GM23338 (cell line): ENCODE data around the gene RYR2.

Experiments
- CREB1 ChIP-seq: fragments of 250-450 bp; sonication (Bioruptor Pico); IDR thresholded peaks from 2 replicates; pipeline ENCODE4 v1.5.0; 2020; ENCODE audit warnings: low read depth, mild to moderate bottlenecking, moderate library complexity
- EZH2 ChIP-seq: fragments of 200-600 bp; sonication (generic); IDR thresholded peaks from one replicate; pipeline ENCODE4 v1.8.0; 2017; ENCODE audit warnings: antibody characterized with exemption, mild to moderate bottlenecking, low read depth; ENCODE audit not compliant: unreplicated experiment
- EZH2phosphoT487 ChIP-seq: fragments of 200-600 bp; sonication (generic); IDR thresholded peaks from one replicate; pipeline ENCODE4 v1.8.1; 2018; ENCODE audit warnings: antibody characterized with exemption; ENCODE audit not compliant: unreplicated experiment
- JUNB ChIP-seq: IDR thresholded peaks from one replicate; pipeline ENCODE4 v1.6.1; 2016; ENCODE audit warnings: antibody characterized with exemption; ENCODE audit not compliant: unreplicated experiment
- POLR2AphosphoS5 ChIP-seq: IDR thresholded peaks from 2 replicates; pipeline ENCODE4 v1.6.1; 2016; ENCODE audit warnings: antibody characterized with exemption, low read depth
- REST ChIP-seq: IDR thresholded peaks from one replicate; pipeline ENCODE4 v1.6.1; 2018; ENCODE audit warnings: antibody characterized with exemption; ENCODE audit not compliant: unreplicated experiment
- ZNF114 ChIP-seq: fragments of 250-450 bp; sonication (Bioruptor Pico); IDR thresholded peaks from 2 replicates; pipeline ENCODE4 v1.5.0; 2020; ENCODE audit warnings: mild to moderate bottlenecking, moderate library complexity
- TF ChIP-seq, protein P1 (sequence below), 2 experiments: fragments of 200-600 bp in 1 of 2; sonication (generic) in 1 of 2; conservative IDR thresholded peaks; 2 replicates each; pipeline versions ENCODE4 v1.5.1 to v1.6.1; 2016 to 2017; ENCODE audit warnings: antibody characterized with exemption in 2 of 2, low read depth in 2 of 2, mild to moderate bottlenecking in 2 of 2, moderate library complexity in 1 of 2
- TF ChIP-seq, protein P2 (sequence below): IDR thresholded peaks from 2 replicates; pipeline ENCODE4 v1.6.1; 2016; ENCODE audit warnings: antibody characterized with exemption

- no peak for TF ChIP-seq POLR2AphosphoS5
- TF ChIP-seq JUNB = no peak
- TF ChIP-seq REST = no peak
- TF ChIP-seq, protein P1, sequence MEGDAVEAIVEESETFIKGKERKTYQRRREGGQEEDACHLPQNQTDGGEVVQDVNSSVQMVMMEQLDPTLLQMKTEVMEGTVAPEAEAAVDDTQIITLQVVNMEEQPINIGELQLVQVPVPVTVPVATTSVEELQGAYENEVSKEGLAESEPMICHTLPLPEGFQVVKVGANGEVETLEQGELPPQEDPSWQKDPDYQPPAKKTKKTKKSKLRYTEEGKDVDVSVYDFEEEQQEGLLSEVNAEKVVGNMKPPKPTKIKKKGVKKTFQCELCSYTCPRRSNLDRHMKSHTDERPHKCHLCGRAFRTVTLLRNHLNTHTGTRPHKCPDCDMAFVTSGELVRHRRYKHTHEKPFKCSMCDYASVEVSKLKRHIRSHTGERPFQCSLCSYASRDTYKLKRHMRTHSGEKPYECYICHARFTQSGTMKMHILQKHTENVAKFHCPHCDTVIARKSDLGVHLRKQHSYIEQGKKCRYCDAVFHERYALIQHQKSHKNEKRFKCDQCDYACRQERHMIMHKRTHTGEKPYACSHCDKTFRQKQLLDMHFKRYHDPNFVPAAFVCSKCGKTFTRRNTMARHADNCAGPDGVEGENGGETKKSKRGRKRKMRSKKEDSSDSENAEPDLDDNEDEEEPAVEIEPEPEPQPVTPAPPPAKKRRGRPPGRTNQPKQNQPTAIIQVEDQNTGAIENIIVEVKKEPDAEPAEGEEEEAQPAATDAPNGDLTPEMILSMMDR (conservative IDR thresholded peaks at IDR 0.05; ENCODE audit: low read depth in 2 of 2) = no peak
- TF ChIP-seq EZH2 = no peak
- TF ChIP-seq CREB1 (CRISPR knock-in tag) = no peak
- no peak for TF ChIP-seq ZNF114
- TF ChIP-seq EZH2phosphoT487 = no peak
- TF ChIP-seq, protein P2, sequence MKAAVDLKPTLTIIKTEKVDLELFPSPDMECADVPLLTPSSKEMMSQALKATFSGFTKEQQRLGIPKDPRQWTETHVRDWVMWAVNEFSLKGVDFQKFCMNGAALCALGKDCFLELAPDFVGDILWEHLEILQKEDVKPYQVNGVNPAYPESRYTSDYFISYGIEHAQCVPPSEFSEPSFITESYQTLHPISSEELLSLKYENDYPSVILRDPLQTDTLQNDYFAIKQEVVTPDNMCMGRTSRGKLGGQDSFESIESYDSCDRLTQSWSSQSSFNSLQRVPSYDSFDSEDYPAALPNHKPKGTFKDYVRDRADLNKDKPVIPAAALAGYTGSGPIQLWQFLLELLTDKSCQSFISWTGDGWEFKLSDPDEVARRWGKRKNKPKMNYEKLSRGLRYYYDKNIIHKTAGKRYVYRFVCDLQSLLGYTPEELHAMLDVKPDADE = no peak
Observed at GRCh38 chr1:237717106-237717505, 675.1 kb downstream of the RYR2 start.
